HUES6 (cell line): ENCODE results near the gene SLC27A2.
"Not testable (repeated sequence)": the region's sequence is repeated elsewhere in the genome, so short reads cannot be mapped to it uniquely, and the experiment has no call there.

Experiments
- H3K27ac ChIP-seq: 2 replicates; pipeline ENCODE4 v1.7.0; 2013; ENCODE audit warnings: low read depth, mild to moderate bottlenecking, low read length, inconsistent platforms
- H3K27me3 ChIP-seq: 2 replicates; pipeline ENCODE4 v1.6.1; 2013; ENCODE audit warnings: low read length; ENCODE audit not compliant: control insufficient read depth, insufficient read depth
- H3K36me3 ChIP-seq: 2 replicates; pipeline ENCODE4 v1.6.1; 2013; ENCODE audit warnings: low read length; ENCODE audit not compliant: control insufficient read depth, insufficient read depth
- H3K4me1 ChIP-seq: 2 replicates; pipeline ENCODE4 v1.6.1; 2013; ENCODE audit warnings: low read length; ENCODE audit not compliant: control insufficient read depth, insufficient read depth
- H3K4me3 ChIP-seq: 2 replicates; pipeline ENCODE4 v1.5.1; 2013; ENCODE audit warnings: low read depth, low read length
- H3K9ac ChIP-seq: one replicate; pipeline ENCODE4 v1.6.1; 2013; ENCODE audit warnings: mild to moderate bottlenecking, low read length
- H3K9me3 ChIP-seq: 2 replicates; pipeline ENCODE4 v1.6.1; 2013; ENCODE audit warnings: low read depth, low read length; ENCODE audit not compliant: control insufficient read depth, insufficient read depth

Gene SLC27A2

DNA sequence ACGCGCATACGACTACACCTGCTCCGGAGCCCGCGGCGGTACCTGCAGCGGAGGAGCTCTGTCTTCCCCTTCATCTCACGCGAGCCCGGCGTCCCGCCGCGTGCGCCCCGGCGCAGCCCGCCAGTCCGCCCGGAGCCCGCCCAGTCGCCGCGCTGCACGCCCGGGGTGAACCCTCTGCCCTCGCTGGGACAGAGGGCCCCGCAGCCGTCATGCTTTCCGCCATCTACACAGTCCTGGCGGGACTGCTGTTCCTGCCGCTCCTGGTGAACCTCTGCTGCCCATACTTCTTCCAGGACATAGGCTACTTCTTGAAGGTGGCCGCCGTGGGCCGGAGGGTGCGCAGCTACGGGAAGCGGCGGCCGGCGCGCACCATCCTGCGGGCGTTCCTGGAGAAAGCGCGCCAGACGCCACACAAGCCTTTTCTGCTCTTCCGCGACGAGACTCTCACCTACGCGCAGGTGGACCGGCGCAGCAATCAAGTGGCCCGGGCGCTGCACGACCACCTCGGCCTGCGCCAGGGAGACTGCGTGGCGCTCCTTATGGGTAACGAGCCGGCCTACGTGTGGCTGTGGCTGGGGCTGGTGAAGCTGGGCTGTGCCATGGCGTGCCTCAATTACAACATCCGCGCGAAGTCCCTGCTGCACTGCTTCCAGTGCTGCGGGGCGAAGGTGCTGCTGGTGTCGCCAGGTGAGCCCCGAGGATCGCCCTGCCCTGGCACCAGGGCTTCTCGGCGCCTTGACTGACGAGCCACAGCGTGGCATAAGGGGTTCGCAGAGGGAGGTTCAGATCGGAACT is 420 bp downstream of the SLC27A2 start:
- Histone ChIP-seq H3K4me3 (peak overlapping the region; percentile 69), H3K27me3 (peaks cover 56% of the 10 kb centered on the region), H3K9ac (peak overlapping the region; percentile 50), H3K27ac (no peak overlapping the region), H3K4me1 (peaks cover 15% of the 10 kb centered on the region; the same call in 1 of the 2 replicates), H3K9me3 (no peaks in the 10 kb centered on the region), H3K36me3 (no peaks in the 10 kb centered on the region)

DNA sequence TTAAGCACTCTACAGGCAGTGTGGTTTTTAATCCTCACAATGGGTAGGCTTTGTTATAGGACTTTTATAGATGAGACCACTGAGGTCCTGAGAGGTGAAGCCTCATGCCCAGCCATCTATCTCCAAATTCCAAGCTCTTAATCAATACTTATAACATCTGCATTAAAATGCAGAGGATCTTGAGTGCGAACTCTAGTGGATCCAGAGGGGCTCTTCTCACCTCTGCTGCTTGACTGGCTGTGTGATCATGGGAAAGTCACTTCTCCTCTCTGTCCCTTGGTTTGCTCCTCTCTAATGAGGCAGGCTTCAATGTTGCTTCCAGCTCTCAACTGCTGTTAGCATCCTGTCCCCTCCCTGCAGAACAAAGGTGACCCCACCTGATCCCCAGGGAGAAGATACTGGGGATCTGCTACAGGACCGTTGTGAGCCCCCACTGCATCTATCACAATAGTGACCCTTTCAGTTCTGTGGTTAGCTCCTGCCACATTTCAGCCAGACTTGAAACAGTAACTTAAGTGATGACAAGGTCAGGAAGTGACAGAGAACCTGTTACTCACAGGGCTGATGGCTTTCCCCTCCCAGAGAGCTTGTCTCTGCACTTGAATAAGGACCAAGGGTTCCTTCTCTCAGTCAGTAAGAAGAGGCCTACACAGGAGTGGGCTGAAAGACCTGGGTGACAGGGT is 1.3 kb downstream of the SLC27A2 start:
- peaks cover 56% of the 10 kb centered on the region for H3K27me3 ChIP-seq
- peak overlapping the region; percentile 69 for H3K4me3 ChIP-seq
- H3K36me3 ChIP-seq: no peaks in the 10 kb centered on the region
- H3K9ac ChIP-seq: no peak overlapping the region
- no peak overlapping the region for H3K27ac ChIP-seq
- peaks cover 18% of the 10 kb centered on the region; the same call in 1 of the 2 replicates for H3K4me1 ChIP-seq
- H3K9me3 ChIP-seq: no peaks in the 10 kb centered on the region

DNA sequence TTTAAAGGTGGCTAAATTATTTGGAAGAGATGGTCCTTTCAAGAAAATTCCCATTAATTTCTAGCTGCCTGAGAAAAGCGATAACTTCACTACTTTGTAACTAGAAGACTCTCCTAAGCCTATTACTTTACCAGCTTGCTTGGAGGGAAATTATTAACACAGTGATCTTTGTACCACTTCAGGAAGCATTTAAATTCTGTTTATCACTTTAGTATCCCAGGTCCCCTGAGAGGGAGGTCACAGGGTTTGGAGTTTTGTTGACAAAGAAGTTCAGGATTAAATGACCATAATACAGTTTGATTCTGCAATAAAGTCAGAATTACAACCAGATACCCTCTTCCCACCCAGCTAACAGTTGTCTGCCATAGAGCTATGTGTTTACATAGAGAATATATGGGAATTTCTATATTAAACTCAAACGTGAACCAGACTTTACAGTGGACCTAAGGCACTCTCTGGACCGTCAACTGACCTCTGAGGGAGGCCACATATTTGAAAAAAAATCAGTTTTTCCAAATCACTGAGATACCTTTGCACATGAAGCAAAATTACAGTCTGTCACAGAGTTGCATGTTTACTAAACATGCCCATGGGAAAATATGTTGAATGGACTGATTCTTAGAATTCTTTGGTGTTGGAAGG is 3.0 kb downstream of the SLC27A2 start:
- Histone ChIP-seq H3K27me3 (peaks cover 44% of the 10 kb centered on the region), H3K9ac (no peak overlapping the region), H3K4me3 (no peak overlapping the region), H3K27ac (no peak overlapping the region), H3K4me1 (peaks cover 18% of the 10 kb centered on the region; the same call in 1 of the 2 replicates), H3K9me3 (no peaks in the 10 kb centered on the region), H3K36me3 (no peaks in the 10 kb centered on the region)

DNA sequence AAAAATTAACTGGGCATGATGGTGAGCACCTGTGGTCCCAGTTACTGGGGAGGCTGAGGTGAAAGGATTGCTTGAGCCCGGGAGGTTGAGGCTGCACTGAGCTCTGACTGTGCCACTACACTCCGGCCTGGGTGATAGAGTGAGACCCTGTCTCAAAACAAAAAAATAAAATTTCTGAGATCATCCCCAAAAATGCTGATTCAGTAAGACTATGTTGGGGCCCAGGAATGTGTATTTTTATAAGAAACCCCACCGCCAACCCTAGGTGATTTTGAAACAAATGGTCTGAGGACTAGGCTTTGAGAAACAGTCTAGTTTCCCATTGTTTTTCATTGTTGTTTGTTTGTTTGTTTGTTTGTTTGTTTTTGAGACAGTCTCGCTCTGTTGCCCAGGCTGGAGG is 4.1 kb downstream of the SLC27A2 start:
- no peaks in the 10 kb centered on the region for H3K9me3 ChIP-seq
- no peak overlapping the region for H3K4me3 ChIP-seq
- peaks cover 33% of the 10 kb centered on the region for H3K27me3 ChIP-seq
- H3K9ac ChIP-seq: no peak overlapping the region
- H3K4me1 ChIP-seq: peaks cover 18% of the 10 kb centered on the region; the same call in 1 of the 2 replicates
- H3K27ac ChIP-seq: no peak overlapping the region
- no peaks in the 10 kb centered on the region for H3K36me3 ChIP-seq

DNA sequence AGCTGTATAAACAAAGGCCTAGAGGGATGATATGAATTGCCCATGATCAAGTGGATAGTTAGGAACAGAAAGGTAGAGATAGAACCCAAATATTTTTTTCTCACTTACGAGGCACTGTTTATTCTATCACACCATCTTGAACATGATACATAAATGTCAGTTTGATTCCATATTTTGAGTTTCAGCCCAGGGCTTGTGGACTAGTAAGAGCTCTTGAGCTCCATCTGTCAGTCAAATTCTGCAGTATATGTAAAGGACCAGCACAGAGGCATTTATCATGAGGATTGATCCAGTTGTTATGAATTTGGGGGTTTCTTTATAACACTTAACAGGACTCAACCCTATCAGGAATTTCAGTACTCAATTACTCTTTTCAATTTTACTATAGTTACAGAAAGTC is 4.8 kb downstream of the SLC27A2 start:
- Histone ChIP-seq H3K27me3 (peaks cover 26% of the 10 kb centered on the region), H3K27ac (no peak overlapping the region), H3K36me3 (no peaks in the 10 kb centered on the region), H3K9me3 (no peaks in the 10 kb centered on the region), H3K9ac (no peak overlapping the region), H3K4me3 (no peak overlapping the region), H3K4me1 (peaks cover 14% of the 10 kb centered on the region; the same call in 1 of the 2 replicates)

DNA sequence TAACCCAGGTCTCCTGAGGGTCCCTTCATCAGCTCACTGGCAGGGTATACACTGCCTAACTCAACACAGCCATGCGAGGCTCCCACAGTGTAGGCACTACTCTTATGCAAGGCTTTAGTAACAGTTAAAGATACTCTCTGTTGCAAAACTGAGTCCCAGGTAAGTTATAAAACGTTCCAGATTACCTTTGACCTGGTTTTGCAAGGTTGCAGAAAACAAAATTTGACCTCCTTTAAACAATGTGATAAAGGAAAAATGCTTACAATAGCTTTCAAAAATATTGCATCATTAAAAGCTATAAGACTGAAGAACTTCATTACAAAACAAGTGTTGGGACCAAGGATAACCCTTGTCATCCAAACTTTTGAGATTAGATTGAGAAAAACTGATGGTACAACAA is 5.5 kb downstream of the SLC27A2 start:
- no peaks in the 10 kb centered on the region for H3K36me3 ChIP-seq
- no peak overlapping the region for H3K9ac ChIP-seq
- peaks cover 12% of the 10 kb centered on the region; the same call in 1 of the 2 replicates for H3K4me1 ChIP-seq
- H3K27ac ChIP-seq: no peak overlapping the region
- H3K27me3 ChIP-seq: peaks cover 18% of the 10 kb centered on the region
- H3K4me3 ChIP-seq: no peak overlapping the region
- H3K9me3 ChIP-seq: no peaks in the 10 kb centered on the region

DNA sequence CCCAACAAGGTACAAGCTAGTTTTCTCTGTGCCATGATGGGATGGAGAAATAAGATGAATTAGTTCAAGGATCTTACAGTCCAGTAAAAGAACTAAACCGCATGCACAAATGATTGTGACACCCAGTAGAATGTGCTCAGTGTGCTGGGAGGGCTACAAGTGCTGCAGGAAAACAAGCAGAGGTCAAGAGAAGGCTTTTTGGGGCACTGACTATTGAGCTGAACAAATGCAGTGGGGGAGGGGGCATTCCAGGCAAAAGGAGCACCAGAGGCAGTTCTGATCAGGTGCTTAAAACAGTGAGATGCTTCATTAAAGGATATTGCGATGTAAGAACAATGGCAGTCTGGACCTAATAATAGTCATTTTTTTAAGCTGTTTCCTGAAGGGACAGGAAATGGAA is 6.0 kb downstream of the SLC27A2 start:
- no peaks in the 10 kb centered on the region for H3K9me3 ChIP-seq
- no peak overlapping the region for H3K27ac ChIP-seq
- H3K9ac ChIP-seq: no peak overlapping the region
- no peaks in the 10 kb centered on the region for H3K36me3 ChIP-seq
- no peak overlapping the region for H3K4me3 ChIP-seq
- H3K27me3 ChIP-seq: peaks cover 14% of the 10 kb centered on the region
- peaks cover 7% of the 10 kb centered on the region; the same call in 1 of the 2 replicates for H3K4me1 ChIP-seq

DNA sequence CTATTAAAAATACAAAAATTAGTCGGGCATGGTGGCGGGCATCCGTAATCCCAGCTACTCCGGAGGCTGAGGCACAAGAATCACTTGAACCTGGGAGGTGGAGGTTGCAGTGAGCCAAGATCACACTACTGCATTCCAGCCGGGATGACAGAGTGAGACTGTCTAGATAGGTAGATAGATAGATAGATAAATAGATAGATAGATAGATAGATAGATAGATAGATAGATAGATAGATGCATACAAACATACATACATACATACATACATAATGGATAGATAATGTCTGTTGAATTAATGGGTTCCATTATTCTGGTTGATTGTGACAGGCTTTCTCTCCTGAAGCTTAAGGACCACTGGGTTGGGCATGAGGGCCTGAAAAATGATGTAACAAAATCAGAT is 6.8 kb downstream of the SLC27A2 start:
- not testable (repeated sequence) for H3K9ac ChIP-seq, H3K27ac ChIP-seq, H3K36me3 ChIP-seq, H3K9me3 ChIP-seq, H3K4me3 ChIP-seq, H3K4me1 ChIP-seq, H3K27me3 ChIP-seq

DNA sequence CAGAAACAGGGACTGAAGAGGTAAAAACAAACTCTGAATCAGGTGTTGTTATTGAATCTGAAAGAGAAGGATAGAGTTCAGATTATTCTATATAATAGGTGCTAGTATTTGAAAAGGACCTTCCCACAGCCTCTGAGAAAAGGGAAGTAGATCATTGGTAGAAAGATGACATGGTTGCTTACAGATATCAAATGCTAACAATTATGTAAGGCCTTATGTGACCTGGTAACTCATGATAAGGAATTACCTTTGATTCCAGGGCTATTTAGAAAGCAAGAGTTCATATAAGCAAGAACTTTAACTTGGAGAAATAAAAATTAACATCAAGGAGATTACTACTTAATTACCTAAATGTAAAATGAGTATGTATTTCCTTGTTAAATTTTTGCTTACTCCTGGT is 7.6 kb downstream of the SLC27A2 start:
- no peak overlapping the region for H3K27ac ChIP-seq
- no peaks in the 10 kb centered on the region; the same call in 1 of the 2 replicates for H3K27me3 ChIP-seq
- no peak overlapping the region for H3K4me3 ChIP-seq
- no peak overlapping the region for H3K9ac ChIP-seq
- no peaks in the 10 kb centered on the region for H3K36me3 ChIP-seq
- H3K9me3 ChIP-seq: no peaks in the 10 kb centered on the region
- peaks cover 3% of the 10 kb centered on the region; the same call in 1 of the 2 replicates for H3K4me1 ChIP-seq

DNA sequence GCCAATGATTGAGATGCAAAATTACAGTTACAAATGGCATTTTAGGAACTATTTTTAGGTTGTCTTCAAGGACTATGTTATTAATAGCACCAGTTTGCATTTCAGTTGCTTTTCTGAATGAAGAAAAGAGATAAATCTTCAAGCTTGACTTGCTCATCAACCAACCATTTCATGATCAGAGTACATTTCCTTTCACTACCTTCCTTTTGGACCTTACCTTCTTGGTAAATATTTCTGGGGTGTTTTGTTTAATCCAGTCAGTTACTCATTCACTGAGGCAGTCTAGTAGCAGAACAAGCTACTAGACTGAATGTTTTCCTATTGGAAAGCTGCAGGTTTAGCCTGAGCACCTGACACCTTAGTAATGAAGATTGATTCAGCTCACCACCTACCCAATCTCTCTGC is 8.2 kb downstream of the SLC27A2 start:
- no peak overlapping the region for H3K9ac ChIP-seq
- H3K4me3 ChIP-seq: no peak overlapping the region
- H3K27ac ChIP-seq: no peak overlapping the region
- H3K36me3 ChIP-seq: no peaks in the 10 kb centered on the region
- H3K27me3 ChIP-seq: no peaks in the 10 kb centered on the region
- H3K9me3 ChIP-seq: no peaks in the 10 kb centered on the region
- H3K4me1 ChIP-seq: peaks cover 3% of the 10 kb centered on the region; the same call in 1 of the 2 replicates

DNA sequence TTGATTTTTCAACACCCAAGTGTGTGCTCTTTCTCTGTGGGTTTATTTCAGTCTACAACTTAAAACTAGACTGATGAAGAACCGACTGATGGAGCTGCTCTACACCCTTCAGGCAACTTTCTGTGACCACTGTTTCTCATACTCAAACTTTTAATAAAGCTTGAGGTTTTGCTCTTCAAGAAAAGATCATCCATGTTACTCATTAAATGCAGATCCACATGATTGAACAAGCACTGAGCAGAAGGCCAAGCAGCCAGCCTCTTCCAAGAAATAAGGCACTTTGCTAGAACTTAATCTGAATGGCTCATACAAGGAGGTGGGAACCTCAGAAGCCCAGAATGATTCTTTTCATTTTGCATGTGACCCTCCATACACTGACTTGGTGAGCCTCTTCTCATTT is 8.7 kb downstream of the SLC27A2 start:
- no peak overlapping the region for H3K9ac ChIP-seq
- no peak overlapping the region for H3K27ac ChIP-seq
- H3K27me3 ChIP-seq: no peaks in the 10 kb centered on the region
- H3K36me3 ChIP-seq: no peaks in the 10 kb centered on the region
- no peaks in the 10 kb centered on the region for H3K9me3 ChIP-seq
- peaks cover 3% of the 10 kb centered on the region; the same call in 1 of the 2 replicates for H3K4me1 ChIP-seq
- no peak overlapping the region for H3K4me3 ChIP-seq
